ENCODE data around the gene WDR26.

DNA sequence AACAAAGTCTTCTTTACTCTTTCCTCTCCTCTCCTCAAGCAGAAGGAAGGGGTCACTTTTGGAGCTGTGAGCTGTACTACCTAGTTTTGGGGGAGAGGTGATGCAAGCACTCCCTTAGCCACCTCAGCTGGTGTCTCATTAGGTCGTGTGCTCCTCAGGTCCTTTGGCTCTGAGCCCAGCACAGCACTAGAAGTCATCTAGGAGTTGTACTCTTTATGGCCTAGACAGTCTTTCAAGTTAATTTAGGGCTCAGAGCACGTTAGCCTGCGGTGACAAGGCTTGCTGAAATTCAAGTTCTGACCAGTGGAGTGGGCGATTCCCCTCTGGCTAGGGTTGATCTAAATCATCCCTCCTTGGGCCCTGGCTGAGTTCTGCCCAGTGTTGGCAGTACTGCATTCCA, 48.0 kb upstream of the WDR26 start:
- TF ChIP-seq CREB5 (CRISPR knock-in tag; IDR thresholded peaks at IDR 0.05; ENCODE audit: low read depth) (no peak), ZNF70 (CRISPR knock-in tag; IDR thresholded peaks at IDR 0.05) (no peak), ARNTL (CRISPR knock-in tag; IDR thresholded peaks at IDR 0.05; ENCODE audit: borderline replicate concordance, low read depth) (no peak), OSR1 (CRISPR knock-in tag; IDR thresholded peaks at IDR 0.05) (no peak), ZFP30 (CRISPR knock-in tag; IDR thresholded peaks at IDR 0.05) (no peak), TCF4 (CRISPR knock-in tag; IDR thresholded peaks at IDR 0.05; ENCODE audit: borderline replicate concordance) (no peak), GLIS3 (CRISPR knock-in tag; IDR thresholded peaks at IDR 0.05) (no peak), ZFP3 (CRISPR knock-in tag; IDR thresholded peaks at IDR 0.05) (no peak), CSRNP3 (CRISPR knock-in tag; IDR thresholded peaks at IDR 0.05) (no peak)
- TF ChIP-seq, protein P1, sequence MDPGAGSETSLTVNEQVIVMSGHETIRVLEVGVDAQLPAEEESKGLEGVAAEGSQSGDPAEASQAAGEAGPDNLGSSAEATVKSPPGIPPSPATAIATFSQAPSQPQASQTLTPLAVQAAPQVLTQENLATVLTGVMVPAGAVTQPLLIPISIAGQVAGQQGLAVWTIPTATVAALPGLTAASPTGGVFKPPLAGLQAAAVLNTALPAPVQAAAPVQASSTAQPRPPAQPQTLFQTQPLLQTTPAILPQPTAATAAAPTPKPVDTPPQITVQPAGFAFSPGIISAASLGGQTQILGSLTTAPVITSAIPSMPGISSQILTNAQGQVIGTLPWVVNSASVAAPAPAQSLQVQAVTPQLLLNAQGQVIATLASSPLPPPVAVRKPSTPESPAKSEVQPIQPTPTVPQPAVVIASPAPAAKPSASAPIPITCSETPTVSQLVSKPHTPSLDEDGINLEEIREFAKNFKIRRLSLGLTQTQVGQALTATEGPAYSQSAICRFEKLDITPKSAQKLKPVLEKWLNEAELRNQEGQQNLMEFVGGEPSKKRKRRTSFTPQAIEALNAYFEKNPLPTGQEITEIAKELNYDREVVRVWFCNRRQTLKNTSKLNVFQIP (CRISPR knock-in tag; IDR thresholded peaks at IDR 0.05; ENCODE audit: borderline replicate concordance, low read depth), result no peak

All from SK-N-SH treated with all-trans-retinoic acid at 6 μM for 48 hours (cell line).